ENCODE data around the gene TEX52.

DNA sequence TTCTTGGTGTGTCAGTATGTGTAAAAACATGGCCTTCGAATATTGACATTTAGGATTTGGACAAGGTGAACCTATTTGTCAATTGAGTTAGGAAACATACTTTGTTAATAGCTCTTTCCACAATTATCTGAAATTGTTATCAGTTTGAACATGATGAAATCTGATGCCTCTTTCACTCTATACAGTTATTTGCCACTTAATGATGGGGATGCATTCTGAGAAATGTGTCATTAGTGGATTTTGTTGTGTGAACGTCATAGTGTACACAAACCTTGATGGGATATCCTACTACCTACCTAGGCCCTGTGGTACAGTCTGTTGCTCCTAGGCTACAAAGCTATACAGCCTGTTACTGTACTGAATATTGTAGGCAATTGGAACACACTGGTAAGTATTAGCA is 38.7 kb upstream of the TEX52 start:
- TF ChIP-seq MYC (IDR thresholded peaks at IDR 0.05; ENCODE audit: insufficient read depth, insufficient read length, insufficient replicate concordance, low read length, severe bottlenecking) = no peak
- TF ChIP-seq SIN3A (IDR thresholded peaks at IDR 0.05; ENCODE audit: low read depth, low read length) = no peak
- TF ChIP-seq, protein P1, sequence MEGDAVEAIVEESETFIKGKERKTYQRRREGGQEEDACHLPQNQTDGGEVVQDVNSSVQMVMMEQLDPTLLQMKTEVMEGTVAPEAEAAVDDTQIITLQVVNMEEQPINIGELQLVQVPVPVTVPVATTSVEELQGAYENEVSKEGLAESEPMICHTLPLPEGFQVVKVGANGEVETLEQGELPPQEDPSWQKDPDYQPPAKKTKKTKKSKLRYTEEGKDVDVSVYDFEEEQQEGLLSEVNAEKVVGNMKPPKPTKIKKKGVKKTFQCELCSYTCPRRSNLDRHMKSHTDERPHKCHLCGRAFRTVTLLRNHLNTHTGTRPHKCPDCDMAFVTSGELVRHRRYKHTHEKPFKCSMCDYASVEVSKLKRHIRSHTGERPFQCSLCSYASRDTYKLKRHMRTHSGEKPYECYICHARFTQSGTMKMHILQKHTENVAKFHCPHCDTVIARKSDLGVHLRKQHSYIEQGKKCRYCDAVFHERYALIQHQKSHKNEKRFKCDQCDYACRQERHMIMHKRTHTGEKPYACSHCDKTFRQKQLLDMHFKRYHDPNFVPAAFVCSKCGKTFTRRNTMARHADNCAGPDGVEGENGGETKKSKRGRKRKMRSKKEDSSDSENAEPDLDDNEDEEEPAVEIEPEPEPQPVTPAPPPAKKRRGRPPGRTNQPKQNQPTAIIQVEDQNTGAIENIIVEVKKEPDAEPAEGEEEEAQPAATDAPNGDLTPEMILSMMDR (IDR thresholded peaks at IDR 0.05 in 2 of 3, conservative IDR thresholded peaks at IDR 0.05 in 1 of 3; ENCODE audit: control insufficient read depth in 2 of 3, extremely low read depth in 1 of 3, insufficient read depth in 1 of 3, low read depth in 3 of 3, low read length in 3 of 3) = no peak
- TF ChIP-seq NFXL1 (IDR thresholded peaks at IDR 0.05; ENCODE audit: borderline replicate concordance) = no peak
- no peak for TF ChIP-seq PBX3 (IDR thresholded peaks at IDR 0.05; ENCODE audit: insufficient replicate concordance, low read depth, low read length)
- TF ChIP-seq YY1 (IDR thresholded peaks at IDR 0.05; ENCODE audit: low read depth, low read length) = no peak
- no peak for TF ChIP-seq BRCA1 (IDR thresholded peaks at IDR 0.05; ENCODE audit: low read depth, low read length)
- no peak for TF ChIP-seq TCF12 (IDR thresholded peaks at IDR 0.05; ENCODE audit: low read depth, low read length)
- TF ChIP-seq SMAD1 (IDR thresholded peaks at IDR 0.05; ENCODE audit: low read depth, partially characterized antibody) = no peak
- TF ChIP-seq NR2F1 (conservative IDR thresholded peaks at IDR 0.05) = no peak
- no peak for TF ChIP-seq ESRRA (IDR thresholded peaks at IDR 0.05; ENCODE audit: low read length)
